ENCODE results near the gene SLC39A9.

DNA sequence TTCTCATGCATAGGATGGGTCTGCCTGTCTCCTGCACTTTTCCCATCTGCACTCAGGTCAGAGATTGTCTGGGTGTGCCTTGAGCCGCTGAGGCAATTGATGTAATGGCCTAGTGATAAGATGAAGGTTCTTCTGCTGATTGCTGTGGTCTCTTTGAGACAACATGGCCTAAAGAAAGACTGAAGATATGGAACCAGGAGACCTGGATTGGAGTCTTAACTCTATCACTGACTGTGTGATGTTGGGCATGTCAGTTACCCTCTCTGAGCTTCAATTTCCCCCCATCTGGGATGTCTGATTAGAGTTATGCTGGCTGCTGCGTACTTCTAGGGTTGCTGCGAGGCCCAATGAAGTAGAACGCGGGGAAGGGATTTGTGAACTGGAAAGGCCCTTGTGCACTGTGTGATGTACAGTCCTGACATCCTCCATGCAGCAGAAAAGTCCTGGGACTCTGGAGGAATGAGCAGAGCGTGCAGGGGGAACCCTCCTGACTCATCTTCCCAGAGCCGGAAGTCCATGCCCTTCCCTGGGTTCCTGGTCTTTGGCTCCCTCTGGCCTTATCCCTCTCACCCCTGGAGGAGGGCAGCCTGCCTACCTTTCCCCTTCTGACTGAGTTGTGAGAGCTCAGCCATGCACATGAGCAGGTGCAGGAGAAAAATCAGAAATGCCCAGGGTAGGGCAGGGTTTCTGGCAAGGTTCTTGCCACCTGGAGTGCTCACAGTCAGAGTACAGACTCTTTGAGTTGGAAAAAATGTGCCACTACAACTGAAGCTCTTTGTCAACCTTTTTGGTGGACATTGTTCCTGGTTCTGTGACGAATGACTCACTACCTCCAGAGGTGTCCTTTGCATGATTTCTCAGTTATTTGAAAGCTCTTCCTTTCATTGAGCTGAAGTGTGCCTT, 107.1 kb downstream of the SLC39A9 start:
- no peak for TF ChIP-seq EZH2 (IDR thresholded peaks at IDR 0.05; ENCODE audit: borderline replicate concordance, insufficient read depth, low read depth, low read length, poor library complexity, severe bottlenecking)
- TF ChIP-seq, protein P1, sequence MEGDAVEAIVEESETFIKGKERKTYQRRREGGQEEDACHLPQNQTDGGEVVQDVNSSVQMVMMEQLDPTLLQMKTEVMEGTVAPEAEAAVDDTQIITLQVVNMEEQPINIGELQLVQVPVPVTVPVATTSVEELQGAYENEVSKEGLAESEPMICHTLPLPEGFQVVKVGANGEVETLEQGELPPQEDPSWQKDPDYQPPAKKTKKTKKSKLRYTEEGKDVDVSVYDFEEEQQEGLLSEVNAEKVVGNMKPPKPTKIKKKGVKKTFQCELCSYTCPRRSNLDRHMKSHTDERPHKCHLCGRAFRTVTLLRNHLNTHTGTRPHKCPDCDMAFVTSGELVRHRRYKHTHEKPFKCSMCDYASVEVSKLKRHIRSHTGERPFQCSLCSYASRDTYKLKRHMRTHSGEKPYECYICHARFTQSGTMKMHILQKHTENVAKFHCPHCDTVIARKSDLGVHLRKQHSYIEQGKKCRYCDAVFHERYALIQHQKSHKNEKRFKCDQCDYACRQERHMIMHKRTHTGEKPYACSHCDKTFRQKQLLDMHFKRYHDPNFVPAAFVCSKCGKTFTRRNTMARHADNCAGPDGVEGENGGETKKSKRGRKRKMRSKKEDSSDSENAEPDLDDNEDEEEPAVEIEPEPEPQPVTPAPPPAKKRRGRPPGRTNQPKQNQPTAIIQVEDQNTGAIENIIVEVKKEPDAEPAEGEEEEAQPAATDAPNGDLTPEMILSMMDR (IDR thresholded peaks at IDR 0.05), result no peak

Measured in B cell (primary cell).